KG1 (cell line): ENCODE data around the gene MAPK12.
"Not testable (repeated sequence)": the region's sequence is repeated elsewhere in the genome, so short reads cannot be mapped to it uniquely, and the experiment has no call there.

Source experiments
- DNase-seq: peaks from one replicate; lab custom pipeline; 2025; lab: John Stamatoyannopoulos, UW

The MAPK12 gene

GRCh38 chr22:50216055-50216683, 45.3 kb downstream of the MAPK12 start:
- no peak for DNase-seq

- DNase-seq = no peak
Observed at GRCh38 chr22:50215297-50216054, 46.0 kb downstream of the MAPK12 start.

- DNase-seq = no peak
Observed at GRCh38 chr22:50213263-50213662, 48.2 kb downstream of the MAPK12 start.

- DNase-seq = no peak
Observed at GRCh38 chr22:50211147-50211546, 50.3 kb downstream of the MAPK12 start.

- no peak for DNase-seq
Observed at GRCh38 chr22:50210378-50211139, 50.9 kb downstream of the MAPK12 start.

- peak; percentile 46 for DNase-seq
Observed at GRCh38 chr22:50209893-50210292, 51.6 kb downstream of the MAPK12 start.

GRCh38 chr22:50208939-50209892, 52.3 kb downstream of the MAPK12 start:
- DNase-seq = no peak

- no peak for DNase-seq
Observed at GRCh38 chr22:50208430-50208938, 53.0 kb downstream of the MAPK12 start.

GRCh38 chr22:50207383-50208140, 53.9 kb downstream of the MAPK12 start:
- no peak for DNase-seq

- no peak for DNase-seq
Observed at GRCh38 chr22:50206599-50206998, 54.9 kb downstream of the MAPK12 start.

- DNase-seq = no peak
Observed at GRCh38 chr22:50205781-50206569, 55.5 kb downstream of the MAPK12 start.

GRCh38 chr22:50204998-50205397, 56.5 kb downstream of the MAPK12 start:
- not testable (repeated sequence) for DNase-seq

- DNase-seq = no peak
Observed at GRCh38 chr22:50204571-50204970, 56.9 kb downstream of the MAPK12 start.

- no peak for DNase-seq
Observed at GRCh38 chr22:50203288-50203687, 58.2 kb downstream of the MAPK12 start.
